Uterus (tissue), 4 donors: Measurements from ENCODE around the gene DIDO1. TPM values are rescaled to one million over a fixed set of nuclear protein-coding genes. Genes with fewer than 3 reads are reported as not detected.
A peak's percentile ranks its signal among the peaks of the same experiment; 100 is the strongest.

ENCODE experiments used
- DNase-seq, 2 donors: peaks; one replicate each; pipeline ENCODE4 v3.0.0-alpha.2; 2019 to 2020
- H3K27ac ChIP-seq, 2 donors: fragments of 200-600 bp; sonication (generic); 1 replicate in 1 of 2; 2 replicates in 1 of 2; pipeline ENCODE4 v1.5.1; 2016 to 2018
- H3K27me3 ChIP-seq, 2 donors: fragments of 200-600 bp; sonication (generic); one replicate each; pipeline ENCODE4 v1.5.1; 2018 to 2019; ENCODE audit warnings: control low read depth in 1 of 2
- H3K36me3 ChIP-seq, 2 donors: fragments of 200-600 bp; sonication (generic); one replicate each; pipeline ENCODE4 v1.5.1; 2019; ENCODE audit warnings: control low read depth in 1 of 2
- H3K4me1 ChIP-seq, 2 donors: fragments of 200-600 bp; sonication (generic); one replicate each; pipeline ENCODE4 v1.5.1; 2018 to 2019; ENCODE audit warnings: control low read depth in 1 of 2
- H3K4me3 ChIP-seq, 2 donors: fragments of 200-600 bp; sonication (generic); 1 replicate in 1 of 2; 2 replicates in 1 of 2; pipeline ENCODE4 v1.5.1; 2018 to 2019; ENCODE audit warnings: mild to moderate bottlenecking in 1 of 2
- H3K9me3 ChIP-seq, 2 donors: fragments of 200-600 bp; sonication (generic); one replicate each; pipeline ENCODE4 v1.5.1; 2019; ENCODE audit warnings: control low read depth in 1 of 2
- CTCF ChIP-seq, 4 experiments: fragments of 200-600 bp in 2 of 4; fragments of 450-650 bp in 2 of 4; sonication (generic) in 2 of 4; IDR thresholded peaks; one replicate each; pipeline ENCODE4 v1.5.1; 2016 to 2019; ENCODE audit warnings: antibody characterized with exemption in 4 of 4, mild to moderate bottlenecking in 2 of 4, moderate library complexity in 1 of 4
- POLR2A ChIP-seq, 2 donors: fragments of 450-650 bp; IDR thresholded peaks; one replicate each; pipeline ENCODE4 v1.6.1; 2016; ENCODE audit warnings: antibody characterized with exemption in 2 of 2, mild to moderate bottlenecking in 1 of 2, moderate library complexity in 1 of 2
- intact Hi-C: fragments of 100-400 bp; cut with DNase I; formaldehyde crosslinking; loops from one replicate; pipeline ENCODE4 v1.15.1; 2023; ENCODE audit warnings: low total_unique reads
- total RNA-seq, 4 donors: library from RNA; depleted of rRNA in 3 of 4; stranded (reverse); fragments of >200 nt in 3 of 4; gene quantifications; one replicate each; pipeline versions ENCODE4 v1.1.0 to v1.2.4, GENCODE V29; 2014 to 2023
- donor health status: DM: yes; HTN: yes; CAD: no.

DIDO1 gene
- total RNA-seq, 4 donors from 2014 or later: 20.9 to 92.8 (median 78.8) TPM

- no peaks in the 10 kb centered on the region for H3K36me3 ChIP-seq
- intact Hi-C loops: no loop called here
- no peak overlapping the region for H3K27ac ChIP-seq
These were observed 23.2 kb downstream of the DIDO1 start for GRCh38 chr20:62902926-62903615.

GRCh38 chr20:62901891-62902290, 24.4 kb downstream of the DIDO1 start:
- no peaks in the 10 kb centered on the region for H3K36me3 ChIP-seq
- intact Hi-C loops: no loop called here

More at GRCh38 chr20:62902926-62903615, 23.2 kb downstream of the DIDO1 start:
- no peak for DNase-seq
- Histone ChIP-seq H3K27me3 (no peaks in the 10 kb centered on the region), H3K9me3 (no peaks in the 10 kb centered on the region), H3K4me3 (no peak overlapping the region), H3K4me1 (peaks cover 5 to 8% of the 10 kb centered on the region in 2 donors)
- no peak for TF ChIP-seq POLR2A (IDR thresholded peaks at IDR 0.05)
- TF ChIP-seq CTCF (IDR thresholded peaks at IDR 0.05): no peak

GRCh38 chr20:62900692-62901584, 25.4 kb downstream of the DIDO1 start:
- peaks cover 5 to 8% of the 10 kb centered on the region in 2 donors for H3K4me1 ChIP-seq
- H3K4me3 ChIP-seq: no peak overlapping the region
- H3K9me3 ChIP-seq: no peaks in the 10 kb centered on the region
- no peaks in the 10 kb centered on the region for H3K36me3 ChIP-seq
- H3K27ac ChIP-seq: peak overlapping the region in 1 of 2 donors; percentile 25
- H3K27me3 ChIP-seq: no peaks in the 10 kb centered on the region
- TF ChIP-seq POLR2A (IDR thresholded peaks at IDR 0.05) (no peak), CTCF (IDR thresholded peaks at IDR 0.05) (no peak)
- intact Hi-C loops: no loop called here
- no peak for DNase-seq

More at GRCh38 chr20:62901891-62902290, 24.4 kb downstream of the DIDO1 start:
- no peak for TF ChIP-seq POLR2A (IDR thresholded peaks at IDR 0.05)
- TF ChIP-seq CTCF (IDR thresholded peaks at IDR 0.05): no peak
- H3K27ac ChIP-seq: no peak overlapping the region
- H3K4me3 ChIP-seq: no peak overlapping the region
- no peaks in the 10 kb centered on the region for H3K27me3 ChIP-seq
- no peak for DNase-seq
- H3K4me1 ChIP-seq: peaks cover 5 to 8% of the 10 kb centered on the region in 2 donors
- H3K9me3 ChIP-seq: no peaks in the 10 kb centered on the region

- DNase-seq: peak; percentile 79 to 82
- Histone ChIP-seq H3K27ac (peak overlapping the region in 1 of 2 donors; percentile 25), H3K9me3 (no peaks in the 10 kb centered on the region), H3K4me1 (peaks cover 5 to 8% of the 10 kb centered on the region in 2 donors), H3K27me3 (no peaks in the 10 kb centered on the region), H3K36me3 (no peaks in the 10 kb centered on the region), H3K4me3 (no peak overlapping the region)
- TF ChIP-seq CTCF (IDR thresholded peaks at IDR 0.05) (peak; percentile 72 to 96 (median 88)), POLR2A (IDR thresholded peaks at IDR 0.05) (no peak)
- intact Hi-C loops: no loop called here
These were observed 26.1 kb downstream of the DIDO1 start for GRCh38 chr20:62900052-62900691.
